ENCODE results near the gene ASXL1.
A peak's percentile ranks its signal among the peaks of the same experiment; 100 is the strongest.
"Not testable (repeated sequence)": the region's sequence is repeated elsewhere in the genome, so short reads cannot be mapped to it uniquely, and the experiment has no call there.

ASXL1 gene

DNA sequence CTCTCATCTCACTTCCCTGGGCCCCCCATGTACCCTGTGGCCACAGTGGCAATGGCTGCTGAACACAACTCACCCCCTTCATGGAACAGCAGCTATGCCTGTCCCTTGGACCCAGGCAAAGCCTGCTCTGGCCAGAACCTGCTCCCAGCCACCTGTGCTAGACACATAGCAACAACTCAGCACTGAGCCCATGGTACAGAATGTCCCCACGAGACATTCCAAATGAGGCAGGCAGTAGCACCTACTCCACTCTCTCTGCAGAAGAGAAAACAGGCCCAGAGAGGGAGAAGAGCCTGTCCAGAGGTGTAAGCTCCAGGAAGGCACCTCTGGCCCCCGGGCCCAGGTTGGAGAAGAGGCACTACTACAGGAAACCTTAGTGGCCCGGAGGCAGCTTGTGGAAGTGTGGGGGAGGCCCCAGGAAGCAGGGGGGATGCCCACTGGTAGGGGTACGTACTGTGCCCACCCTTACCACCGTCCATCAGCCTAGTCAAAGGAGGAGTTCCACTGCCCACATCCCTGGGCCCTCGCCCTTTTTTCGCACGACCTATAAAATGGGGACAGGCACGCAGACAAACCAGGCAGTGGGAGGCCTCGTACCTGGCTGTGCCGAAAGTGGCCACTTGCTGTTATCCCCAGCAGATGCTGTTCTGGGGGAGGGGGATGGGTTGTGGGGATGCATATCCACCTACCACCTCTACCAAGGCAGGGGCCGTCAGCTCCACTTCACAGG lies 97.2 kb downstream of the ASXL1 start:
- no peak for DNase-seq

DNA sequence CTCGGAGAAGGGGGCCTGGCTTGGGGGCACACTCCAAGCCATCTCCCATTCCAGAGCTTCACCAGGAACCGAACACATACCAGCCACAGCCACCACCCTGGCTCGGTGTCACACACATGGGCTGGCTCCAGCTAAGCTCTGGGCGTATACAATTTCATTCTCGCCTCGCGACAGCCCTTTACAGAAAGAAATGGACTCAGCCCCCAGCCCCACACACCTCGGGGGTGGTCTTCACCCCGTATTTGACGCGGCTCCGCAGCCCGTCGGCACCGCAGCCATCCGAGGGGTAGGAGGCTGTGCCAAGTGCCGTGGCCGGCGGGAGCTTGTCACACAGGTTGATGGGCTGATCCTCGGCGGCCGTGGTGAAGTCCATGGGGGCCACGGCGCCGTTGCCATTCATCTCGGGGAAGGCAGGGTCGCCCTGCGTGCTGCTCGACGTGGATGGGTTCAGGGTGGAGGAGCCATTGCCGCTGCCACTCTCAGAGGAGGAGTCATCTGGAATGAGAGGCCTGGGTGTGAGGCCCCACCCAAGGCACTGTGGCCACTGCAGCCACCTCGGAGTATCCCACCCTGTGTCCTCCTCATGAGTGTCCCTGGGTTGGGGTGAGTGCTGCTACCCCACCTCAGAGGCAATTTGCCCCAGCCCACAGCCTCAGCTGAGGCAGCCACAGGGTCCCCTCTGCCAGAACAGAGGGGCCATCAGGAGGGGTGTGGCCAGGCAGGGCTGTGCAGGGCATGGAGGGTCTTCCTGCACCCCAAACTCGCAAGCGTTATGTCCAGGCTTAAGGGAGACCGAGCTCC lies 98.0 kb downstream of the ASXL1 start:
- no peak for DNase-seq

DNA sequence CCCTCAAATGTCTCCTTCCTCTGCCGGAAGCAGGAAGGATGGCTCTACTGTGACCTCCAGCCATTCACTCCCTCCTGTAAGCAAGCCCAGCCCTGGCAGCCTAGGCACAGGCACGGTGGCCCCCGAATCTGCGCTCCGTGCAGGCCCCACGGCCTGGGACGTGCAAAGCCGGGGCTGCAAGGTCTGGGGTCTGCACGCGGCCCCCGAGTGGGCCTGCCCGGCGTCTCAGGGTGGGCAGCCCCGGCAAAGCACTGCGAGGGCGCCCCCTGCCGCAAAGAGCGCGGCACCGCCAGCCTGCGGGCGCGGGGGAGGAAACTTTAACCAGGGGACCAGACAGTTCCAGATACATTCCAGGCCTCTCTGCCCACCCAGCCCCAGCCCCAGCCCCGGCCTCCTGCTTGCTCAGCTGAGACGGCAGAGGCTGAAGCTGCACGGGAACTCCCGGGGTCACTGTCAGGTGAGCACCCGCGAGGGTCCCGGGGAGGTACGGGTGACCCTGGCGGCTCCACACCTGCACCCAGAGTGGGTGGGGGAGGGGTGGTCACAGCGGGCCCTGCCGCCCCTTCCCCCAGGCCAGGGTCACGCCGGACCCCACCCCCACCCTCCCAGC lies 98.8 kb downstream of the ASXL1 start:
- no peak for DNase-seq

DNA sequence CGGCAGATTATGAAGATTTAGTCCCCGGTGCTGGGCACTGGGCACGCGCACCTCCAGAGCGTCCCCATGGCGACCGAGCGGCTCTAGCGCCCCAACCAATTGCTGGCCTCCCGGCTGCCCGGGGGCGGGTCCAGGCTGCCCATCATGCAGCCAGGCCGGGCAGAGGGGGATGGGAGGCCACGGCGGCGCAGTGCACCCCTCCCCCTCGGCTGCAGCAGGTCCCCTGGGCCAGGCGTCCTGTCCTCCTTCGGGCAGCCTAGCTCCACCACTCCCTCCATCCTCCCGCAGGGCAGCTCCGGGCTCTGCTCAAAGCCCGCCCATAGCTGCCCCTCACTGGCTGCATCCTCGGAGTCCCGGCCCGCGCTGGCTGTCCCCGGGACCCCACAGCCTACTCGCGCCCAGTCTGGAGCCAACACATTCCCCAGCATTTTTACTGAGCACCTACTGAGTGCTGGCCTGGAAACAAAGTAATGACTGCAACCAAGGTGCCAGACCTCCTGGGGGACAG lies 99.4 kb downstream of the ASXL1 start:
- peak; percentile 47 to 69 for DNase-seq

DNA sequence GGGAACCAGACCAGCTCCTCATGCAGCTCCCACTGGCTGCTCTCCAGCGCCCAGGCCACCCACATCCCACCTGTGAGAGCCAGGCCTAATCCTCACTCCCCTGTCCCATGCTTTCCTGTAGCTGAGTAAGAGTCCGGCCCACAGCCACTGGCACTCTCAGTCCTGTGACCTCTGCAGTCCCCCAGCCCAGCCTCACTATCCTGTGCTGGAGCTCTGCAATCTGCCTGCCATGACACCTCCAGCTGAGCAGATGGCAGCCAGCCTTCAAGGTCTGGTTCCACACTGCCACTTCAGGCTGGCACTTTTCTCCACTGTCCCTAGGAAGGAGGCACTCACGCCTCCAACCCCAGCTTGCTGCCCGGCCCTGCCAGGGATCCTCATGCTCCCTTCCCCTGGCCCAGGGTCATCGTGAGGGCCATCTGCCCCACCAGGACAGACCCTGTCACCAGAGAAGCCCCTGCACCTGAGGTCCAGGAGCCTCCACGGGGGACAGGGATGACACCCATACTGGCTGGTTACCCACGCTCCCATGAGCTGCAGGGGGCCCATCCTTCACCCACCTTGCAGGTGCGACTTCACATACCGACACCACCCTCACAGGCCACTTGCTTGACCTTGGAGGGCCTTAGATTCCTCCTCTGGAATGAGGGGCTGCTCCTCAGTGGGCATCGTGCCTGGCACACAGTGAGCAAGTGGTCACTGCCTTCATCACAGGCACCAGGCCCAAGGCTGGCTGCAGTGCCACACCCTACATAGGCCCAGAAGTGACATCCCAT lies 100.1 kb downstream of the ASXL1 start:
- no peak for DNase-seq

DNA sequence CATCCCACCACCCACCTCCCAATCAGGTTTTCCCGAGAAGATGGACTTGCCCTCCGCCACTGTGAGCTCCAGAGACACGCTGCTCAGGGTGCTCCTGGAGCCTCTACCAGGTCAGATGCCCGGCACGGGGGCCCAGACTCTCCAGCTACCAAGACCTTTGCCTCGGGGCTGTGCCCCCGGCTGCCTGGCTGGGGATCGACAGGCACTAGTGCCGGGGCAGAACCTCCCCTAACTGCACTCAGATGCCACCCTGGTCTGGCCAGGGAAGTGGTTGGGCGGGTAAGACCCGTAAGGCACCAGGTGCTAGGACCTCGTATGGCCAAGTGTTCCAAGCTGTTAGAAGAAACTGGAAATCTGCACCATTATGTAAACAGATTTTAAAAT lies 100.7 kb downstream of the ASXL1 start:
- no peak for DNase-seq

DNA sequence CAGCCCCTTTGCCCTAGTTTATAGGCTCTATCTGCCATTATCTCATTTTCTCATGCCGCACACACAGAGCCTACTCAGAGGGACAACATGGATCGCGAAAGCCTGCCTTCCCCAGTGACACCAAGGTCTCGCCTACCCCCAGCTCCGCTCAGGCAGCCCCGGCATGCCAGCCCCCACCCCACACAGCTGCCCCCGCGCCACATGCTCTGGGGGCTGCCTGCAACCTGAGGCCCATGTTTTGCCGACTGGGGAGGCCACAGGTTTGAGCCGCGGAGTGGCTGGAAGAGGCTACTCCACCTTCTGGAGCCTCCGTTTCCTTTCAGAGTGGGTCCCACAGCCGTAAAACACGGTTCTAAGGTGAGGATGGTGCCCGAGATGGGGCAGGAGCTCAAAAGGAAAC lies 102.1 kb downstream of the ASXL1 start:
- DNase-seq, result no peak

DNA sequence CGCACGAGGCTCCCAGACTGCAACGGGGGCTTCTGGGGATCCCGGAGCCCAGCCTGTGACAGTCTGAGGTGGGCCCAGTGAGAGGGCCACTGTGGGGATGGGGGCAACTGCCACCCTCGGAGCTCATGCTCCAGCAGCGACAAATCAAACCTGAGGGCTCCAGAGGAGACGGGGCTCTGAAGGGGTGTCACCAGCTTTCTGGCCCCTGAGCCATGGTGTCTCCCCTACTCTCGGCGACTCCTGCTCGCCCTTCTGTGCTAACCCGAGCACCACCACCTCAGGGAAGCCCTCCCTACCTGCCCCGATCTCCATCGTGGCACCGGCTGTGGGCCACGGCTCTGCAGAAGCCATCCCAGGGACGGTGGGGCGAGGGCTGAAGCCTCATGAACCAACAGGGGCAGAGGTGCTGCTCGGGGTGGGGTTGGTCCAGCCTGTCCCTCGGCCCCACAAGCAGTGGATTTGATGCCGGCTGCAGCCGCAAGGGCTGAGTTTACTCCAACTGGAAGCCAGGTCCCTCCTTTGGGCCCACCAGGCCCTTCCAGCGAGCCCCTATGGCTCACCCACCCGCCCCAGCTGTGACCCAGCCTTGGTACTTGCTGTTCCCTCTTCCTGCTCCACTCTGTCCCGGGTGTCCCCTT lies 102.7 kb downstream of the ASXL1 start:
- DNase-seq, result no peak

DNA sequence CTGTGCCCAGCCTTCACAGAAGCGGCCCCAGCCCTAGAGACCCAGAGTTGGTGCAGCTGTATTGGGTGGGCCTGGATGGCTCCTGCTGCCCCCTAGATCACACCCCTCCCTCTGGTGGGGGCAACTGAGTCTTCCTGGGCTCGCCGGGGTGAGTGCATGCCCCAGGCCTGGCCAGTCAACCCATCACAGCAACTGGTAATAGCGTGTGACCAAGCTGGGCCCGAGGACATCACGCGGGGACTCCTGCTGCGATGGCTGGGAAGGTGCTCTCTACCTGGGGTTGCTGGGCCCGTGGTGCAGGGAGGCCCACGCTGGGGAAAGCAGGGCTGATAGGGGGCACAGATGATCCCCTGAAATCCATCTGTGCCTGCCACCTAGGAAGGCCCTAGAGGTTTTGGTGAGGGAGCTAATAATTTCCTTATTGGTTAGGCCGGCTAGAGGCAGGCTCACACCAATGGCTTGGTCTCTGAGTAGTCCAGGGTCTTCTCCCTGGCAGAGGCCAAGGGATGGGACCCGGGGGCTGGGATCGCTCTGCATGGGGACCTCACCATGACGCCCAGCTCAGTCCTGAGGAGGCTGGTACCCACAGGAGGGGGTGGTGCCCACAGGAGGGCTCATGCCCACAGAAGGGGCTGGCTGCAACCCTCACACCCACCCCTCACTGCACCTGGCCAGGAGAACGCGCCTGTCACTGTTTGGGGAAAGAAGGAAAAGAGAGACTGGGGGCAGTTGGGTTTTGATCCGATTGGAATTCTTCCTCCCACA lies 103.9 kb downstream of the ASXL1 start:
- no peak for DNase-seq

DNA sequence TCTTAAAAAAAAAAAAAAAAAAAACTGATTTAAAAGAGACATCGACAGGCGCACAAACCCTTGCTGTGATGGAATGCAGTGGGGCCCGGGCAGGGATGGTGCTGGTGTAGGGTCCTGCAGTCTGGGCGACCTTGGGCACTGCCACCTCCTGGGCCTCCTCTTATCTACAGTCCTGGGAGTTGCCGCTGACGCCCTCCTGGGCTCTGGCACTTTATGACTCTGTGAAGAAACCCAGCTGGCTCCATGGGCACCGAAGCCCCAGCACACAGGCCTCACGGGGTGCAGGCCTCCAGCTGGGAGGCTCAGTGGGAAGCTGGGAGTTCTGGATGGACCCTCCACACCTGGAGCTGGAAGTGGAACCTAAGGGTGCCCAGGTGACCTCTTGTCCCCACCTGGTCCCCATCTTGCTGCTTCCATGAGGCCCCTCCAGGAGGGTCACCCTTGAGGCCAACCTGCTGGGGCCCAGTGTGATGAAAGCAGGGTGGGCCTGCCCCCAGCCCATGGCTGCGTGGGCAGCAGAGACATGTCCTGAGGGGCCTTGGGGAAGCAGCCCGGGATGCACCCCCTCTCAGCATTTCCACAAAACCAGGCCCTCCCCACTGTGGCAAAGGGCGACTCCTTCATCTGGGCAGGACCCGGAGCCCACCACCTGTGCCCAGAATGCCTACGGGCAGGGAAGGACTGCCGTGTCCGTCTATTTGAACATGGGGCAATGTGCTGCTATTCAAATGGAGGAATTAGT lies 104.9 kb downstream of the ASXL1 start:
- DNase-seq, result no peak

DNA sequence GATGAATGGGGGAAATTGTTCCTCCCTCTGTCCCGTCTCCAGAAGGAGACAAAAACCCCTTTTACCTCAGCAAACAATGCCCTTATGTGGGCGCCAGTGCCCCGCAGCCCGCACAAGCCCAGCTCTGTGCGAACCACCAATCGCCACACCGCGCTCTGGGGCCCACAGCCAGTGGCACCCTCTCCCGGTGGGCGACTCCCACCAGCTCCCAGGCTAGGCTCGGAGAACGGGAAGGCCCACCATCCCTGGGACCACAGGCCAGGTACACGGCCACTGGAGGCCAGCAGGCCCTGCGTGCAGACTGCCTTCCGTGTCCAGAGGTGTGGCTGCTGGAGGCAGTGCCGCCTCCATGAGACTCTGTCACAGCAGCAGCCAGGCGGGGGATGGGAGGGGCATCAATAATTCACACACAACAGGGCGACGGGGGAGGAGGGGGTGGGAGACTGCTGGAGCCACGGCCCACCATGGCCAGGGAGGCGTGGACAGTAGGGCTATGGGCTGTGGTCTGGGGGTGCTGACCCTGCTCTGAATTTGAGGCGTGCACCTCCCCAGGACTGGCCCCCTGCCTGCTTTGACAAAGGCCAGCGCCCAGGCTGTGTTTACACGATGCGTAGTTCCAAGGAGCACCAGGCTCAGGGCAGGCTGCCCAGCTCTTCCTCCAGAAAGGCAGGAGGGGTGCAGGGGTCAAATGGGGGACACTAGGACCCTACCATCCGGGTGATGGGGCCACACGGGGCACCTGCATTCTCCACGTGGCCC lies 105.7 kb downstream of the ASXL1 start:
- no peak for DNase-seq

DNA sequence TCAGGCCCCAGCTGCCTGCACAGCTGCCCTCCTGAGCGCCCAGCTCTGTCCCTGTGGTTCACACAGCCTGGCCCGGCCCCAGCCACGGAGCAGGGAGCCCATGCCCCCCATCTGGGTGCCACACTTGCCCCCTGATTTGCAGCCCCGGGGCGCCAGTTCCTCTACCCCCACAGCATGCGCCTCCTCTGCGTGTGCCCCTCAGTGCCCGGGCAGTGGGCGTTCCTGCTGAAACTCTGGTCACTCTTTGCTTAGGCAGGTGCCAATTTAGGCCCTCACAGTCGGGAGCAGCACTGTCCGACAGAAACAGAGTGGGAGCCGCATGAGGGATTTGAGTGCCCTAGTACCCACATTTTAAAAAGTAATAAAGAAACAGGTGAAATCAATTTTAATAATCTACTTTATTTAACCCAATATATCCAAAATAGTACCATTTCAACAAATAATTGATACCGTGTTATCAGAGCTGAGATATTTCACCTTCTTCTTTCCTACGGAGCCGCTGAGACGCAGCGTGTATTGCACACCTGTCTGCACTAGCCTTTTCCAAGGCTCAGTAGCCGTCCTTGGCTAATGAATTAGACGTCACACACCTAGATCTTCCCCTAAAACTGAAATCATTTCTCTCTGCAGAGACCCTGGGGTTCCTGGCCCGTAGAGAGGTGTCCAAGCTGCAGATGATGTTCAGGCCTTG lies 106.4 kb downstream of the ASXL1 start:
- no peak for DNase-seq

DNA sequence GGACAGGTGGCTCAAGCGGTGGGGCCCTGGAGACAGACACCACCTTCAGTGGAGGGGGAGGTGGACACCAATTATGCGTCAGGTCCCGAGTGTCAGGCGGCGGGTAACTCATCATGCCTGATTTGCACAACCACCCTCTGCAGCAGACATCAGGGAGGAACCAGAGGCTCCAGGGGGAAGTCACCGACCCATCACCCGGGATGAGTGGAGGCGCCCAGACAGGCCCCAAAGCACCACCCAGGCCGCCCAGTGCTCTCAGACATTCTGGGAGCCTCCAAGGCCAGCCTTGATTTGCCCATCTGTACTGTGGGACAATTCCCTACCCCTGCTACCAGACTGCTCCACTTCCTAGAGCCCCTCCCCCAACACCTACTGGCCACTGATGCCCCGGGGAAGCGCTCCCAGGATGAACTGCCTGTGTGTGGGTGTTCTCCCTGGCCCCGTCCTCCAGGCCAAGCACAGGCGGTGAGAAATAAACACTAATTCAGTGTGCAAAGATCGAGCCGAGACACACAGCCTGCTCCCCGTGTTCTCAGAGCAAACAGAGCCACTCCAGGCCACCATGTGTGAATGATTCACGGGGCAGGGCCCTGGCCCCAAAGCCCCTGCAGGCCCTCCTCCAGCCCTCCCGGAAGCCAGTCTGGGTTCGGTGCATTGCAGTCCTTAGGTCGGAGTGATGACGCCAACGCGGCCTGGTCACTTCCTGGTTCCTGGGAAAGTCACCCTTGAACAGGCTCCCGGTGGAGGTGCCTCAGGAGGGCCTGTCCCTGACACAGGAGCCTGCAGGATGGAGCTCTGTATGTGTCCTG lies 107.2 kb downstream of the ASXL1 start:
- no peak for DNase-seq

DNA sequence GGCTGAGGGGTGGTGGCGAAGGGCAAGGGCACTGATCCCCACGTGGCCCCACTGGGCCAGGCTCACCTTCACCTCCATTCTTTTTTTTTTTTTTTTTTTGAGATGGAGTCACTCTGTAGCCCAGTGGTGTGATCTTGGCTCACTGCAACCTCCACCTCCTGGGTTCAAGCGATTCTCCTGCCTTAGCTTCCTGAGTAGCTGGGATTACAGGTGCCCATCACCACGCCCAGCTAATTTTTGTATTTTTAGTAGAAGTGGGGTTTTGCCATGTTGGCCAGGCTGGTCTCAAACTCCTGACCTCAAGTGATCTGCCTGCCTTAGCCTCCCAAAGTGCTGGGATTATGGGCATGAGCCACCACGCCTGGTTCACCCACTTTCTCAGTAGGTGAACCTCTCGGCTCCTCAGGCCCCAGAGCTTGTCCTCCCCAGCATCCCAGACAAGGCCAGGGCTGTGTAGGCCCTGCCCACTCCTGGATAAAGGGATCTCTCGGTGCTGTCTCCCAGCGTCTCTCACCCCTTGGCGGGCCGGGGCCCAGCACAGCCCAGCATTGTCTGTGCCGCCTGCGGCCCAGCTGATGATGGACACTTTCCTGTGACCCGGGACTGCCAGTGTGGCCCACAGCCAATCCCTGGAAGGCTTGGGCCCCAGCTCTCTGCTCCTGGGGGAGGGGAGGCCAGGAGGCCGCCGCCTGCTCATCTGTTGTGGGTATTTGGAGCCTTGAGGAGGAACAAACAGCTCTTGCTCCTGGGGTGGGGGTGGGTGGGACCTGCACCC lies 108.0 kb downstream of the ASXL1 start:
- DNase-seq, result not testable (repeated sequence)

DNA sequence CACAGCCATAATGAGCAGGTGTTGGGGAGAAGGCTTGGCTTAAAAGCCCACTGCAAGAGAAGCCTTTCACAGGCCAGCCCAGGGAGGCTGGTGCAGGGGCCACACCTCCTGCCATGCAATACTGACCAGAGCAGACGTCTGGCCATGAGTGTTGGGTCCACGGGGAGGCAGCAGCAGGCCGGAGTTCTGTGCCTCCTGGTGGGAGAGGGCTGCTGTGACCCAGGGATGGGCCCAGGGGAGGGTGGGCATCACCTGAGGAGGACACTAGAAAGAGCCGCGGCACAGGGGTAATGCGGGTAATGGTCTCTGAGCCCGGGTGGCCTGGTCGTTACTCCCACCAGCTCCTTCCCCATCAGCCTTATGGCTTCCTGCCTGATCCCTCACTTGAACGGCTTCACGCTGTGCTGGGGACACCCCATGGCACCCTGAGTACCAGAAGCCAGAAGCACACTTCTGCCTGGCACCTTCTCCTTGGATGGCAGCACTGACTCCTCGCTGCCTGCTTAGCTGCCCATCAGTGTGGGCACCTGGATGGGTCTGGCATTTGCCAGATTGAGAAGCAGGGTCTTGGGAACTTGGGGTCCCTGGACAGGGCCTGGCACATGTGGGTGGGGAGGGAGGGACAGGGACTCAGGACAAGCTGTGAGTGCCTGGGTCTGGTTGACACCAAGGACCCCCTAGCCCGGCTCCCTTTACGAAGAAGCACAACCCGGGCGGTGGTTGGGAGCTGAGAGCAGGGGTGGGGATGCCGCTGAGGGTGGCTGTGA lies 108.8 kb downstream of the ASXL1 start:
- DNase-seq, result no peak

DNA sequence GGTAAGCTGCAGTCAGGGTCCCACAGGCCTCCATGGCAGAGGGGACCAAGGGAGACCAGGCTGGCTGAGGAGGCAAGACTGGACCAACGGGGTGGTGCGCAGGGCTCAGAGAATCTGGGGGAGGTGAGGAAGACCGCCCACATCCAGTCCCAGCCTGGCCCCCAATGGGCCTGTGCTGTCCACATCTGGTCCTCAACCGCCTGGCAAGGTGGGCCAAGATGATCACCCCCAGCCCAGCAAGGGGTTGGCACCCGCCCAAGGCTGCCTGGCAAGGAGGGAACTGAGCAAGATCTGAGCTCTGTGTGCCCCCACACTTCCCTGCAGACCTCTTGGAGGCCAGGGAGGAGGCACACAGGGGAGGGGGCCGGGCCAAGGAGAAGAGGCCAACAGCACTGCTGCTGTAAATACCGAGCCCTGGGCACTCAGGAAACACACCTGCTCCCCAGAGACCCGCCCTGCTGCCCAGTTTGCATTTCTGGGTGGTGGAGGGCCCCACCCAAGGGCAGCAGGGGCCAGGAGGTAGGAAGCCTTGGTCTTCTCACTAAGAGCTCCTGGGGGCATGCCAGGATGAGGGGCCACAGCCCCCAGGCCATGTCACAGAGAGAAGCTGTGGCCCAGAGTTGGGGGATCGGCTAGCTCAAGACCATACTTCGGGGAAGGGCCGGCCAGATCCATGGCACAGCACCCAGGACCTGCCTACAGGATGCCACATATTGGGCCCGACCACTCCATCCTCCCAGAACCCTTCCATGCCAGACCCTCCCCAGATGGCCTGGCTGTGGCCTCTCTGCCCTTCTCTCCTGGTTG lies 109.6 kb downstream of the ASXL1 start:
- DNase-seq, result no peak
